ENCODE results near the gene UMODL1.
"Not testable (repeated sequence)": the region's sequence is repeated elsewhere in the genome, so short reads cannot be mapped to it uniquely, and the experiment has no call there.

The UMODL1 gene

DNA sequence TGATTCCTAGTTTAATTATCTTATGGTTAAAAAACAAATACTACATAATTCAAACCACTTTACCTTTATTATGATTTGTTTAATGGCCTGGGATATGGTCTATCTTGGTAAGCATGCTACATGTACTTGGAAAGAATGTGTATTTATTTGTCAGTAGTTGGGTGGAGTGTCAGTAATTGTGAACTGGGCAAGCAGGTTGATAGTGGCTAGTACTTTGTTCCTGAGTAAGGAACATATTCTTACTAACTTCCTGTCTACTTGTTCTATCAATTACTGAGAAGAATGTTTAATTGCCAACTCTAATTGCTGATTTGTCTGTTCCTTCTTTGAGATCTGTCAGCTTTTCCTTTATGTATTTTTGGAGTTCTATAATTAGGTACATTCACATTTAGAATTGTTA, 98.6 kb downstream of the UMODL1 start:
- H3K36me3 ChIP-seq (ENCODE audit: insufficient read depth, low read length): no peaks in the 10 kb centered on the region
- no peaks in the 10 kb centered on the region for H3K27me3 ChIP-seq (ENCODE audit: insufficient read depth, low read length)
- no peak overlapping the region for H3K4me3 ChIP-seq (ENCODE audit: low read length)
- no peak overlapping the region for H2AFZ ChIP-seq (ENCODE audit: low read depth, low read length)
- H3K4me1 ChIP-seq (ENCODE audit: insufficient read depth, low read length): no peaks in the 10 kb centered on the region
- H3K9me3 ChIP-seq (ENCODE audit: low read length): no peaks in the 10 kb centered on the region

DNA sequence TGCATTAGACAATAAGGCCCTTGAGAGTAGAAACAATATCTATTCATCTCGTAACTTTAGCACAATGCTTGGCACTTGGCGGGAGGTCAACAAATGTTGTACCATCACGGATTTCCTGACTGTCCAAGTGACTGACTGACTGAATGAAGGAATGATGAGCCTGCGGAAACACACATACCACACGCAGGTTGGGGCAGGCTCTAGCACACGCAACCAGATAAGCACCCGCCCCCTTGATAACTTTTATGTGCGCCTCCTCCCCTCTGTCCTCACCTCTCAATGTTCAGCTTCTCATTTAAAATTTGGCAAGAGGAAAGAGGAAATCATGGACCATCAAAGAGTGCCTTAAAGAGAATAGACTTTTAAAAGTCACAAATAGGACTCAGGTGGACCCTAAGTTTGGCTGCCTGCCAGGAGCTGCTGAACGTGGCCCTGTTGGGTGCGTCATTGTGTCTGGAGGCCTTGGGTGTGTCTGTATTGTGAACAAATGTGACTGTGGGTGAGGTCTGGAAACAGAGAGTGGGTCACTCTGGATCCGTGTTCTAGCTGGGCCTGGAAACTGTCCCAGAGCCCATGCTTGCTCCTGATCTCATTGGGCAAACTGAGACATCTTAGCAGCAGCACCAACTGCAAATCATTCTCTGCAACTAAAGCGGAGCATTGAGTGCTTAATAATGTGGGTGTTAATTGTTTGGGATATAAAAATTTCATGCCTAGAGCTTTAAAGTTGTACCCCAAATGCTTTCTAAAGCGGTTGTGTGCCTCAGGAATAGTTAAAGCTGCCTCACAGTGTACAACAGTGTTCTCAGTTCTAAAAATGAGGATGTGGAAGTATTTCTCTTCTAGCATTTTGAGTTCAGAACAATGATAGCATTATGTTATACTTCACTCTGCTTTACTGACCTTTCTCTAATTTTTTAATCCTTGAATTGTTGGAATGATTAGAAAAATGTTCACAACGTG, 100.3 kb downstream of the UMODL1 start:
- H2AFZ ChIP-seq (ENCODE audit: low read depth, low read length): no peak overlapping the region
- H3K4me3 ChIP-seq (ENCODE audit: low read length): no peak overlapping the region
- H3K4me1 ChIP-seq (ENCODE audit: insufficient read depth, low read length): no peaks in the 10 kb centered on the region
- no peaks in the 10 kb centered on the region for H3K36me3 ChIP-seq (ENCODE audit: insufficient read depth, low read length)
- H3K9me3 ChIP-seq (ENCODE audit: low read length): no peaks in the 10 kb centered on the region
- no peaks in the 10 kb centered on the region for H3K27me3 ChIP-seq (ENCODE audit: insufficient read depth, low read length)

DNA sequence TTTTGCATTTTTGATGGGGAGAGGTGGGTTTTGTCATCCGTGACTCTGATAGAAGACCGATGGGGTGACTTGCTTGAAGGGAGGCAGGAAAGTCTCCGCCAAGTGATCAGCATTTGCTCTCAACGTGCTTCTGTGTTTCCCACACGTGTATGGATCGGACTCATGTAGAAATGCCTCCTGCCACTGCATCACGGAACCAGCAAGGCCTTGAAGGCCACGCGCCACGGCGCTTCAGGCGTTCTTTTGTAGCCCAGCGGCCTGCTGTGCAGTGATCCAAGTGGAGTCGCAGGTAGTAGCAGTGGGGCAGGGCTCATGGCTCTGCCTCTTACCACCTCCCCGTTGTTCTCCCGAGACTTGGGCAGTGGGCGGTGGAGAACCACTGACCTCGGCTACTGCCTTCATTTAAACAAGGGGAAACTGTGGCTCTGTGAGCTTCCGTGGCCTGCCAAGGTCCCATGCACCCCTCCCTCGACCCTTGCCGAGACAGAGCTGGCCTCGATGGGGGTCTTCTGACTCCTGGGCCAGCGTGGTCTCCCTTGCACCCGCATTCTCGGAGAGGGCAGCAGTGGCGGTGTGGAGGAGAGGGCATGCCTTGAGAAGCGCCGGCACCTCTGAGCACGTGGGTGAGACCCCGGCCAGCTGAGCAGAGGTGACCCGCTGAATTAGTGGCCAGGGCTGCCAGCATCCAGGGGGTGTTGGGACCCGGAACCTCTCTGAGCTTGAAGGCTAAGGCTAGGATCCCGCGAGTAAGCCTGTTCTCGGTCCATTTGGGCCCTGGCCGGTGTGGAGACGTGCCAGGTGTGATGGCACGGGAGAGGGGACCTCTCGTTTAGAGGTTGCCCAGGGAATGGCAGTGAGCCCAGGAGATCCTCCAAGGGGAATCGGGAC, 101.7 kb downstream of the UMODL1 start:
- H3K36me3 ChIP-seq (ENCODE audit: insufficient read depth, low read length): no peaks in the 10 kb centered on the region
- no peak overlapping the region for H3K4me3 ChIP-seq (ENCODE audit: low read length)
- no peak overlapping the region for H2AFZ ChIP-seq (ENCODE audit: low read depth, low read length)
- H3K4me1 ChIP-seq (ENCODE audit: insufficient read depth, low read length): no peaks in the 10 kb centered on the region
- H3K27me3 ChIP-seq (ENCODE audit: insufficient read depth, low read length): no peaks in the 10 kb centered on the region
- H3K9me3 ChIP-seq (ENCODE audit: low read length): no peaks in the 10 kb centered on the region

DNA sequence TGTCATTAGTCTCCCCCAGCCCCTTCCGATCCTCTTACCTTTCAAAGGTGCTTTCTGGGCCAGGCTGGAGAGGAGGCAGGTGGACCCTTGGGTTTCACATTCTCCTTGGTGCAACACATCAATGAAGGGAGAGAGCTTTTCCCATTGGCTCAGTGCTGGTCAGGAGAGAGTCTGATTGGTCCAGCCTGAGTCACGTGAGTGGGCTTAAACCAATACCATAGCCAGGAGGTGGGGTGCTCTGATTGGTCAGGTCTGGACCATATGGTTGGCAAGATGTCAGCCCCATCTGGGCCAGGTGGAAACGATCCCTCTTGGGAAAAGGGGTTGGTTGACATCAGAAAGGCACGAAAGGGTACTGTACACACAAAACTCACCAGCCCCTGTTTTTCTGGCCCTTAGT, 103.1 kb downstream of the UMODL1 start:
- Histone ChIP-seq H3K27me3 (ENCODE audit: insufficient read depth, low read length) (no peaks in the 10 kb centered on the region), H3K4me3 (ENCODE audit: low read length) (peak overlapping the region; percentile 17), H3K36me3 (ENCODE audit: insufficient read depth, low read length) (no peaks in the 10 kb centered on the region), H3K4me1 (ENCODE audit: insufficient read depth, low read length) (no peaks in the 10 kb centered on the region), H2AFZ (ENCODE audit: low read depth, low read length) (no peak overlapping the region), H3K9me3 (ENCODE audit: low read length) (no peaks in the 10 kb centered on the region)

DNA sequence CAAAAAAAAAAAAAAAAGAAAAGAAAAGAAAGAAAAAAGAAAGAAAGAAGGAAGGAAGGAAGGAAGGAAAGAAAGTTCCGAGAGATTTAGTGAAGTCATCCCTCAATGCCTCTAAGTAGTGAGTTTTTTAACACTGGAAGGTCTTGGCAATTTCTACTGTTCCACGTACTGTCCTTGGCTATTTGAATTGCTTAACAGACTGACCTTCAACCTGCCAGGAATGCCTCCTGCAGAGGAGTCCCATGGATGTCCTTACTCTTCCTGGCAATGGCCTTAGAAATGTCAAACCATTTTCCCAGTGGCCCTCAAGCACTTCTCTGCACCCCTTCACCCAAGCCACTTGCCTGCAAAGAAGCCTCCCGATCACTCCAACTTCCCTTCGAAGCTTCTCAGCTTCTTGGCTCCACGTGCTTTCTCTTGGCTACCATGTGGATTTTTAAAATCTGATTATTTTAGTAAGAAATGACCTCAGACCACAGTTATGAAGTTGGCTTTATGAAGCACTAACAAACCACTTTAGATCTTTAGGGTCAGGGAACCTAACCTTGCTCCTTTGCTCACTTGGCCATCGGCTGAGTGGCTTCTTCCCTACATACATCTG, 104.1 kb downstream of the UMODL1 start:
- H3K4me3 ChIP-seq (ENCODE audit: low read length): no peak overlapping the region
- no peaks in the 10 kb centered on the region for H3K36me3 ChIP-seq (ENCODE audit: insufficient read depth, low read length)
- H2AFZ ChIP-seq (ENCODE audit: low read depth, low read length): no peak overlapping the region
- no peaks in the 10 kb centered on the region for H3K27me3 ChIP-seq (ENCODE audit: insufficient read depth, low read length)
- no peaks in the 10 kb centered on the region for H3K4me1 ChIP-seq (ENCODE audit: insufficient read depth, low read length)
- no peaks in the 10 kb centered on the region for H3K9me3 ChIP-seq (ENCODE audit: low read length)

DNA sequence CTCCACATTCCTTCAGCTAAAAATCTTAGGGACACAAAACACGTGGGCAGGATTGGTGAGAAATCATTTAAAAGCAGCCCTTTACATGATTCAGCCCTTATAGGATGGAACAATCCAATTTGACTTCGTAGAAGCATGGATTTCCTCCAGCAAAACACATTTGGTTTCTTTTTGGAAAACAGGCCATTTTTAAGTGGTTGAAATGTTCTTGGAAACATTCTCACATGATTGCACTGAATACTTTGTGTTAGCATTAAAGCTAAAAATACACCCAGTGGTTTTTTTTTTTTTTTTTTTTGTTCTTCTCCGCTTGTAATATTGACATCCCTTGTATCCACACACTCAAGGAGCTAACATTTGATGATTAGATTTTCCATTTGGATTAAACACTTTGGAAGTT, 105.7 kb downstream of the UMODL1 start:
- H3K27me3 ChIP-seq (ENCODE audit: insufficient read depth, low read length): no peaks in the 10 kb centered on the region
- no peaks in the 10 kb centered on the region for H3K36me3 ChIP-seq (ENCODE audit: insufficient read depth, low read length)
- no peak overlapping the region for H3K4me3 ChIP-seq (ENCODE audit: low read length)
- no peak overlapping the region for H2AFZ ChIP-seq (ENCODE audit: low read depth, low read length)
- H3K9me3 ChIP-seq (ENCODE audit: low read length): no peaks in the 10 kb centered on the region
- no peaks in the 10 kb centered on the region for H3K4me1 ChIP-seq (ENCODE audit: insufficient read depth, low read length)

DNA sequence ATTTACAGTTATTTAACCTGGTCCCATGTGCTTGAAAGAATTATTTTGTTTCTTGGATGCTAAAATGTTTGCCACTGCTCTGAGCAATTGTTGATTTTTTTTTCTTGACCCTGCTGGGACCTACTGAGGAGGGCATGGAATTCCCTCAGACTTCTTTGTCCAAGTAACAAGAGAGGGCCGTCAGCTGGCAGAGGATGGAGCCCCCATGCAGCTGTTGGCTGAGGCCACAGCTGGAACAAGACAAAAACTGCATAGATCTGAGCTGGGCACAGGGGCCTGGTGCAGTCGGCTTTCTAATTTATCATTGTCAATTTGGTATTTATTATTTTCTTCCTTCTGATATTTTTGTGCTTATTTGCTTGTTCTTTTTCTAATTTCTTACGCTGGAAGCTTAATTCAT, 108.2 kb downstream of the UMODL1 start:
- no peak overlapping the region for H2AFZ ChIP-seq (ENCODE audit: low read depth, low read length)
- H3K27me3 ChIP-seq (ENCODE audit: insufficient read depth, low read length): no peaks in the 10 kb centered on the region
- no peak overlapping the region for H3K4me3 ChIP-seq (ENCODE audit: low read length)
- no peaks in the 10 kb centered on the region for H3K4me1 ChIP-seq (ENCODE audit: insufficient read depth, low read length)
- no peaks in the 10 kb centered on the region for H3K9me3 ChIP-seq (ENCODE audit: low read length)
- no peaks in the 10 kb centered on the region for H3K36me3 ChIP-seq (ENCODE audit: insufficient read depth, low read length)

DNA sequence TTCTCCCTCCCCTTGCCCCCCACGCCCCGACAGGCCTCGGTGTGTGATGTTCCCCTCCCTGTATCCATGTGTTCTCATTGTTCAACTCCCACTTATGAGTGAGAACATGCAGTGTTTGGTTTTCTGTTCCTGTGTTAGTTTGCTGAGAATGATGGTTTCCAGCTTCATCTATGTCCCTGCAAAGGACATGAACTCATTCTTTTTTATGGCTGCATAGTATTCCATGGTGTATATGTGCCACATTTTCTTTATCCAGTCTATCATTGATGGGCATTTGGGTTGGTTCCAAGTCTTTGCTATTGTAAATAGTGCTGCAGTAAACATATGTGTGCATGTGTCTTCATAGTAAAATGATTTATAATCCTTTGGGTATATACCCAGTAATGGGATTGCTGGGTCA, 108.9 kb downstream of the UMODL1 start:
- not testable (repeated sequence) for H3K27me3 ChIP-seq (ENCODE audit: insufficient read depth, low read length)

DNA sequence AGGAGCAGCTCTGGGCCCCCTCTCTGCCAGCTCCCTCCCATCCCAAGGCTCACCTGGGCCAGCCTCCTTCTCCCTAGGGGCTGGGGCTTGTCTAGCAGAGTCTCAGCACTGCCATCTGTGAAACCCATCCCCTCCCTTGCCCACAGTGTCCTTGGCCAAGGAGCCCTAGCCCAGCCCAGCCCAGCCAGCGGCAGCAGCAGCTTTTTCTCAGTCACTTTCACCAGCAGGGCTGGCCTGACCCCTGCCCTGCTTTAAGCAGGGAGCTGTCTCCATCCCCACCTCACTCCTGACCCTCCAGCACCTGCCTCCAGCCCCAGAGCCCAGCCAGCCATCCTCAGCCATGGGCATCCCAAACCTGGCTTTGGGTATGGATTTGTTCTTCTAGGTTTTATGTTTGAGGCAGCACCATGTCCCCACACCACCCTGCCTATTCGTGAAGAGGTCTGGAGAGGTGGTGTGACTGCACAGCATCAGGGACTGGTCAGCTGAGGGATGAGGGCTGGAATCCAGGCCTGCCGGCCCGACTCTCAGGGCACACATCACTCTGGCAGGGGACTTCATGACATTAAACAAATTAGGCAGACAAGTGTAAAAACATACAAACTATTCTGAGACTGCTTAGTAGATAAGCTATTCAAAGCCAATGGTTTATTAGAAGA, 111.7 kb downstream of the UMODL1 start:
- no peaks in the 10 kb centered on the region for H3K9me3 ChIP-seq (ENCODE audit: low read length)
- H3K4me1 ChIP-seq (ENCODE audit: insufficient read depth, low read length): no peaks in the 10 kb centered on the region
- H3K4me3 ChIP-seq (ENCODE audit: low read length): no peak overlapping the region

More for the DNA sequence above, 108.9 kb downstream of the UMODL1 start:
- not testable (repeated sequence) for H3K9me3 ChIP-seq (ENCODE audit: low read length); H3K4me3 ChIP-seq (ENCODE audit: low read length); H2AFZ ChIP-seq (ENCODE audit: low read depth, low read length); H3K4me1 ChIP-seq (ENCODE audit: insufficient read depth, low read length); H3K36me3 ChIP-seq (ENCODE audit: insufficient read depth, low read length)

DNA sequence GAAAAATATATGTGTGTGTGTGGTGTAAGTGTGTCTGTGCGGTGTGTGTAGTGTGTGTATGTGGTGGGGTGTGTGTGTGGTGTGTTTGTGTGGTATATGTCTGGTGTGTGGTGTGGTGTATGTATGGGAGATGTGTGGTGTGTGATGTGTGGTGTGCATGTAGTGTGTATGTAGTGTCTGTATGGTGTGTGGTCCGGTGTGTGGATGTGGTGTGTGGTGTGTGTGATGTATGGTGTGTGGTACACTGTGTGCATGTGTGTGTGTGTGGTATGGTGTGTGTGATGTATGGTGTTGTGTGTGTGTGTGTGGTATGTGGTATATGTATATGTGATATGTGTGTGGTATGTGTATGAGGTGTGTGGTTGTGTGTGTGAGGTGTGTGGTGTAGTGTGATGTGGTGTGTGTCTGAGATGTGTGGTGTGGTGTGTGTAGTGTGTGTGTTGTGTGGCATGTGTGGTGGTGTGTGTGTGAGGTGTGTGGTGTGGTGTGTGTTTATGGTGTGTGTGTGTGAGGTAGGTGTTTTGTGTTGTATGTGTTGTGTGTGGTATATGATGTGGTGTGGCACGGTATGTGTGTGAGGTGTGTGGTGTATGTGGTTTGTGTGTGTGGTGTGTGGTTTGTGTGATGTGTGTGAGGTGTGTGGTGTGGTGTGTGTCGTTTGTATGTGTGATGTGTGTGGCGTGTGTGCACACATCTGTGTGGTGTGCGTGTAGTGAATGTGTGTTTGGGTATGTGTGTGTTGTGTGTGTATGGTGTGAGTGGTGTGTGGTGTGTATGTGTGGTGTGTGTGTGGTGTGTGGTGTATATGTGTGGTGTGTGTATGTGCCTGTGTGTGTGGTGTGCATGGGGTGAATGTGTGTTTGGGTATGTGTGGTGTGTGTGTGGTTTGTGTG, 112.5 kb downstream of the UMODL1 start:
- H3K9me3 ChIP-seq (ENCODE audit: low read length): no peaks in the 10 kb centered on the region
- H3K4me3 ChIP-seq (ENCODE audit: low read length): no peak overlapping the region
- no peaks in the 10 kb centered on the region for H3K4me1 ChIP-seq (ENCODE audit: insufficient read depth, low read length)
- H3K27me3 ChIP-seq (ENCODE audit: insufficient read depth, low read length): no peaks in the 10 kb centered on the region
- no peak overlapping the region for H2AFZ ChIP-seq (ENCODE audit: low read depth, low read length)
- no peaks in the 10 kb centered on the region for H3K36me3 ChIP-seq (ENCODE audit: insufficient read depth, low read length)

More for the DNA sequence above, 111.7 kb downstream of the UMODL1 start:
- H2AFZ ChIP-seq (ENCODE audit: low read depth, low read length): no peak overlapping the region
- H3K36me3 ChIP-seq (ENCODE audit: insufficient read depth, low read length): no peaks in the 10 kb centered on the region
- no peaks in the 10 kb centered on the region for H3K27me3 ChIP-seq (ENCODE audit: insufficient read depth, low read length)

DNA sequence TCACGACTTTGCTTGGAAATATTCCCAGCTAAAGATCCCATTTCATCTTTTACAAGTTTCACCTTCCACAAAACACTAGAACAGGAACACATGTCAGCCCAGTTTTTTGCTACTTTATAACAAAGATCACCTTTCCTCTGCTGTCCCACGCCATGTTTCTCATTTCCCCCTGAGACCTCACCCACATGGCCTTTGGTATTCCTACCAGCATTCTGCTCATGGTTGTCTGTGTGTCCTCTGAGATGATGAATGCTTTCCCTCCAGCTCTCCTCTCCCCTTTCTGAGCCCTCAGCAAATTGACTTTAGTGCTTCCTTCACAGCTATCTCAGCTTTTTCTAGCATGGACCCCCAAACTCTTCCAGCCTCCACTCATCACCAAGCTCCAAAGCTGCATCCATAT, 115.5 kb downstream of the UMODL1 start:
- no peaks in the 10 kb centered on the region for H3K27me3 ChIP-seq (ENCODE audit: insufficient read depth, low read length)
- no peaks in the 10 kb centered on the region for H3K4me1 ChIP-seq (ENCODE audit: insufficient read depth, low read length)
- H3K36me3 ChIP-seq (ENCODE audit: insufficient read depth, low read length): no peaks in the 10 kb centered on the region
- no peak overlapping the region for H3K4me3 ChIP-seq (ENCODE audit: low read length)
- H2AFZ ChIP-seq (ENCODE audit: low read depth, low read length): no peak overlapping the region
- no peaks in the 10 kb centered on the region for H3K9me3 ChIP-seq (ENCODE audit: low read length)

Measured in neuron (in vitro differentiated cells).